ENCODE results near the gene TOR2A.

- TF ChIP-seq, protein P1, sequence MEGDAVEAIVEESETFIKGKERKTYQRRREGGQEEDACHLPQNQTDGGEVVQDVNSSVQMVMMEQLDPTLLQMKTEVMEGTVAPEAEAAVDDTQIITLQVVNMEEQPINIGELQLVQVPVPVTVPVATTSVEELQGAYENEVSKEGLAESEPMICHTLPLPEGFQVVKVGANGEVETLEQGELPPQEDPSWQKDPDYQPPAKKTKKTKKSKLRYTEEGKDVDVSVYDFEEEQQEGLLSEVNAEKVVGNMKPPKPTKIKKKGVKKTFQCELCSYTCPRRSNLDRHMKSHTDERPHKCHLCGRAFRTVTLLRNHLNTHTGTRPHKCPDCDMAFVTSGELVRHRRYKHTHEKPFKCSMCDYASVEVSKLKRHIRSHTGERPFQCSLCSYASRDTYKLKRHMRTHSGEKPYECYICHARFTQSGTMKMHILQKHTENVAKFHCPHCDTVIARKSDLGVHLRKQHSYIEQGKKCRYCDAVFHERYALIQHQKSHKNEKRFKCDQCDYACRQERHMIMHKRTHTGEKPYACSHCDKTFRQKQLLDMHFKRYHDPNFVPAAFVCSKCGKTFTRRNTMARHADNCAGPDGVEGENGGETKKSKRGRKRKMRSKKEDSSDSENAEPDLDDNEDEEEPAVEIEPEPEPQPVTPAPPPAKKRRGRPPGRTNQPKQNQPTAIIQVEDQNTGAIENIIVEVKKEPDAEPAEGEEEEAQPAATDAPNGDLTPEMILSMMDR (IDR thresholded peaks at IDR 0.05; ENCODE audit: low read depth, low read length) = no peak
- TF ChIP-seq EZH2phosphoT487 (IDR thresholded peaks at IDR 0.05; ENCODE audit: low read depth) = no peak
These were observed 28.3 kb downstream of the TOR2A start, which contains the start of gene CFAP157 for GRCh38 chr9:127706836-127707241.

Measured in OCI-LY3 (cell line).